Inflammatory macrophage treated with lipopolysaccharide for 4 hours (primary cell): ENCODE measurements around the gene SEC14L1.
"Not testable (repeated sequence)": the region's sequence is repeated elsewhere in the genome, so short reads cannot be mapped to it uniquely, and the experiment has no call there.

Experiments used
- DNase-seq: peaks from one replicate; pipeline ENCODE4 v3.0.0-alpha.2; 2020

Gene SEC14L1

GRCh38 chr17:77245162-77245926 lies 104.6 kb downstream of the SEC14L1 start:
- DNase-seq, result no peak

DNA sequence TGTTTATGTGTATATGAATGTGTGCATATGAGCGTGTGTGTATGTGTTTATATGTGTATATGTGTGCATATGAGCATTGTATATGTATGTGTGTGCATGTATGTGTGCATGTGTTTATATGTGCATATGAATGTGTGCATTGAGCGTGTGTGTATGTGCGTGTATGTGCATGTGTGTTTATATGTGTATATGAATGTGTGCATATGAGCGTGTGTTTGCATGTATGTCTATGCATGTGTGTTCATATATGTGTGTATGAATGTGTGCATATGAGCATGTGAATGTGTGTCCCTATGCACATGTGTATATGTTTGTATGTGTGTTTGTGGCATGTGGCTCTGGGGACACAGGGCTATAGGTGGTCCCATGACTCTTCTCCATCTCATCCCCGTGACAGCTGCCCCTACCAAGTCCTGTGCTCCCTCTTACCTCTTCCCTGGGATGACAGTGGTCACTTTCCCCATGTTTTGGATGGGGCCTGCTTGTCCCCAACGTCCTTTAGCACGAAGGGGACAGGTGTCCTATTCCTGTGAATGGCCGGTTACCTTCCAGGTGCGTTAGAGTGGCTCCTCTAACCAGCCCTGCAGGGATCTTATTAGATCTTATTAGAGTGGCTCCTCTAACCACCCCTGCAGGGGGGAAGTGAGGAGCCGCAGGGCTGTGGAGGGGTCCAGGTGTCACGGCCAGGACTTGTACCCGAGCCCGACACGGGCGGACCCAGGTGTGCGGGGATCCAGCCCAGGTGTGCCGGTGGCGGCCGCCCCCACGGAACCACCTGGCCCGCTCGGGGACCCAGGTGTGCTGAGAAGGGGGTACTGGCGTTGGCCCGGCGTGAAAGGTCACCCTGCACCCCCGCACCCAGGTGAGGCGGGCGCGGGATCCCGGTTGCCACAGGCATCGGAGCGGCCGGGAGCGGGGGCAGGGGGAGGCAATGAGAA lies 105.6 kb downstream of the SEC14L1 start:
- DNase-seq, result no peak

GRCh38 chr17:77247048-77247541 lies 106.3 kb downstream of the SEC14L1 start:
- peak; percentile 73 for DNase-seq

- no peak for DNase-seq
Observed at GRCh38 chr17:77247609-77248008, 106.8 kb downstream of the SEC14L1 start.

GRCh38 chr17:77248216-77249114 lies 107.7 kb downstream of the SEC14L1 start:
- DNase-seq, result no peak

- DNase-seq, result peak; percentile 48
Observed at GRCh38 chr17:77251622-77252183, 110.9 kb downstream of the SEC14L1 start.

DNA sequence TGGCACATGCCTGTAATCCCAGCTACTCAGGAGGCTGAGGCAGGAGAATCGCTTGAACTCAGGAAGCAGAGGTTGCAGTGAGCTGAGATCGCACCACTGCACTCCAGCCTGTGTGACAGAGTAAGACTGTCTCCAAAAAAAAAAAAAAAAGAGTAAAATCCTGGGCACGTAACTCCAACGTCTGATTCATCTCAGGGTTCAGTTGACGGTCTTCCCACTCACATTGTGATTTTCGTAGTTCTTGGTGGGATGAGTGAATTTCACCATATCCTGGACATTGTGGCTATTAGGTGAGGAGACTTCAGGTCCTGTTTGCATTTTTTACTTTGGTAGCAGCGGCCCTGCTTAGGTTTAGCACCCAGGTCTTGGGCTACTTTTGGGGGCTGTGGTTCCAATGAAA lies 111.5 kb downstream of the SEC14L1 start:
- peak; percentile 13 for DNase-seq

DNA sequence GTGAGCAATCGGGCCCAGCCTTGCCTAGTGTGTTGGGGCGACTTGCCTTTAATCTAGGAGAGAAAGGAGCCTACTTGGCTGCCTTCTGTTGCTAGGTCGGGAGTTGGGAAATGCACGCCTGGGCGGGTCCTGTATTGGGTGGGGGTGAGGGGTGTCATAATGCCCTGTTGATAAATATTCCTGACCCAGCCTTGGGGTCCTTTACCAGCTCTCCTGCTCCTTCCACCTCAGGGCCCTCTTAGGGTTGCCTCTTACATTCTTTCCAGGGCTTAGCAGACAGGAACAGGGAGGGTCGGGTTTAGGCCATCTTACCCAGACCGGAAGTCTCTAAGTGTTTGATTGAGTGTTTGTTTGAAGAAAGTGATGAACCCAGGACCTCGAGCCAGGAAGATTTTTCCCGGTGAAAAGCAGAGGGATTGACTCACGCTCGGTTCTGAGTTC lies 112.9 kb downstream of the SEC14L1 start:
- DNase-seq, result no peak

- peak; percentile 44 for DNase-seq
Observed at GRCh38 chr17:77254951-77255825, 114.4 kb downstream of the SEC14L1 start.

DNA sequence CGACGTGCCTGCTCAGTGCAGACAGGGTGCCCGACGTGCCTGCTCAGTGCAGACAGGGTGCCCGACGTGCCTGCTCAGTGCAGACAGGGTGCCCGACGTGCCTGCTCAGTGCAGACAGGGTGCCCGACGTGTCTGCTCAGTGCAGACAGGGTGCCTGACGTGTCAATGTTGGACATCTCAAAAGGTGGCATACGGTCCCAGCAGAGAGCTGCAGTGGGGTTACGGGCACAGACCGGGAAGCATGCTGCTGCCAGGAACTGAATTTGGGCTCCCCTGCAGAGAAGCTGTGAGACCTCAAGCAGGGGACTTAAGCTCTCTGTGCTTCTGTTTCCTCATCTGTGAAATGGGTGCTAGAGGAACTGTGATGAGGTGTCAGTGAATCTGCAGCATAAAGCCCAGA lies 115.2 kb downstream of the SEC14L1 start:
- DNase-seq, result not testable (repeated sequence)

DNA sequence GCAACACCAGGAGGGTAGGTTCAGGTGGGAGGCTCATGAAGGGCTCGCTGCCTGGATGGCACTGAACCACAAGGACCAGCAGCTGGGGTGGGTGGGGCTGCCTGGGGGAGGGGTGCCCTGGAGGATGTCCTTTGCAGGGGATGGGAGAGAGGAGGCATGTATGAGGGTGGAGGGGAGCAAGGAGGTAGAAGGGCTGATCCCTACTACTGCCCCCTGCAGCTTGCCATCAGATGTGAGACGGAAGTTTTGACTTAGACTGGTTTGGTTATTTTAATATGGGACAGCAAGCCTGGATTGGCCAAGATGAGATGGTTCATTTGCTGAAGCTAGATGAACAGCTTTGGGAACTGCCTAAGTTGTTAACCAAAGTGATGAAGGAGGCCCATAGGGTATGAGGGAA lies 115.9 kb downstream of the SEC14L1 start:
- no peak for DNase-seq

DNA sequence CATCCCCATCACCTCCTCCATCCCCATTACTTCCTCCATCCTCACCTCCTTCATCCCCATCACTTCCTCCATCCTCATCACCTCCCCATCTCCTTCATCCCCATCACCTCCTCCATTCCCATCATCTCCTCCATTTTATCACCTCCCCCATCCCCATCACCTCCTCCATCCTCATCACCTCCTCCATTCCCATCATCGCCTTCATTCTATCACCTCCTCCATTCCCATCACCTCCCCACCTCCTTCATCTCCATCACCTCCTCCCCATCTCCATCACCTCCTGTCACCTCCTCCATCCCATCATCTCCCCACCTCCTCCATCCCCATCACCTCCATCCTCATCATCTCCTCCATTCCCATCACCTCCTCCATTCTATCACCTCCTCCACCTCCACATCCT lies 116.4 kb downstream of the SEC14L1 start:
- no peak for DNase-seq

DNA sequence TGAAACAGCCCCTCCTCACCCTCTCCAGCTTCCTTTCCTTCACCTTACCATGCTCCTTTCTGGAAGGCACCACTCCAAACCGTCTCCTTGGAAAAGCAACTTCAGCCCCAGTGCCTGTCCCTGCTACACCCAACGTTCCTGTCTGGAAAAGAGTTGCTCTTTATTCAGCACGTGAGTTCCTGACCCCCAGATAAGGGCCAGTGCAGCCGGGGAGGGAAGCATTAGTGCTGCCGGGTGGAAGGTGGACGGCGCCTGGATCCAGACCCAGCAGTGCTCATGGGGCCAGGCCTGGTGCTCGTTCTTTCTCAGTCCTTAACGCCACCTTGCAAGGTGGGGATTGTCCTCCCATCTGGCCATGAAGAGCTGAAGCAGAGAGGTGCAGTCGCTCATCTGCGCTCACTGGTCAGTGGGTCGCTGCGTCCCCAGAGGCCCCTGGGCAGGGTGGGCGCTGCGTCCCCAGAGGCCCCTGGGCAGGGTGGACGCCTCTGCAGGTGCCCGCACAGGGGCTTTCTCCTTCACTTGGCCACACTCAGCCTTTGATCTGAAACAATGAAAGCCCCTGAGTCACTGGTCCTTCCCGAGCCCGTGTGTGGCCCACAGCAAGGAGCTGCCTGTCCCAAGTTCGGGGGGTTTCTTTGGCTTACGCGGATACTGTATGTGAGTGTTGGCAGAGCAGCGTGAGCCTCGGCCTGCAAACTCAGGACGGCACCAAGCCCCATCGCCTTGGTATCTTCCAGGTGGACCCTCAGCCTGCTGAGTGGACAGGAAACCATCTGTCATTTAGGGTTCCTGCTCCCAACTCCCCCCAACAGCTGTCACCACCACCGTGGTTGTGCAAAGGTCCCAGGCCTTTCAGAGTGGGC lies 117.1 kb downstream of the SEC14L1 start:
- no peak for DNase-seq

- DNase-seq, result no peak
Observed at GRCh38 chr17:77258638-77259037, 117.9 kb downstream of the SEC14L1 start.

GRCh38 chr17:77264617-77265230 lies 124.0 kb downstream of the SEC14L1 start:
- no peak for DNase-seq

DNA sequence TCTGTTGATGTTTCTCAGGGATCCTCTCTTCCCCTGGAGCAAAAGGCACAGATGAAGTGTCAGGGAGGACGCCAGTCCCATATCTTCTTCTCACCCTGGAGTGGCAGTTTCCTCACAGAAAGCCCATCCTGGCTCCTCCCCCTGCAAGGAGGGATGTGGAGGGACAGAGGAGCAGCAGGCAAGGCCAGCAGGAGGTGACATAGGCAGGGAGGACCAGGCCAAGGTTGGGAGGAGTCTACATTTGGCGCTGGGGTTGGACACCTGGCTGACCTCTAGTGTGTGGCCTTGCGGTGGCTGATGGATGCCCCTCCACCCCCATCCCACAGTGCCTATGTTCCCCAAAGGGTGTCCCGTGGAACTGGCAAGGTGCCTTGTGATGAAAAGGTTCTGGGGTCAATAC lies 125.4 kb downstream of the SEC14L1 start:
- no peak for DNase-seq
